Endothelial cell of umbilical vein (primary cell): ENCODE measurements around the gene STK39.

Source experiments
- EZH2 ChIP-seq: IDR thresholded peaks from 2 replicates; pipeline ENCODE4 v1.6.1; 2012; ENCODE audit warnings: borderline replicate concordance, low read depth, mild to moderate bottlenecking, moderate library complexity, low read length, inconsistent platforms; ENCODE audit not compliant: severe bottlenecking
- FOS ChIP-seq: IDR thresholded peaks from 2 replicates; pipeline ENCODE4 v1.6.1; 2011; ENCODE audit warnings: mild to moderate bottlenecking, low read length, moderate library complexity, borderline replicate concordance; ENCODE audit not compliant: insufficient read depth
- GATA2 ChIP-seq: IDR thresholded peaks from 2 replicates; pipeline ENCODE4 v1.7.0; 2011; ENCODE audit warnings: low read depth, mild to moderate bottlenecking, moderate library complexity, mixed read lengths, low read length; ENCODE audit not compliant: insufficient read length, insufficient read depth
- JUN ChIP-seq: IDR thresholded peaks from 2 replicates; pipeline ENCODE4 v1.6.1; 2011; ENCODE audit warnings: borderline replicate concordance, low read depth; ENCODE audit not compliant: insufficient read length, insufficient read depth
- MAX ChIP-seq: IDR thresholded peaks from 2 replicates; pipeline ENCODE4 v1.6.1; 2011; ENCODE audit not compliant: insufficient read depth, insufficient read length
- MYC ChIP-seq: IDR thresholded peaks from one replicate; pipeline ENCODE4 v1.6.1; 2011; ENCODE audit warnings: mild to moderate bottlenecking, low read depth, low read length
- POLR2A ChIP-seq: IDR thresholded peaks from 2 replicates; pipeline ENCODE4 v1.6.1; 2012; ENCODE audit warnings: low read depth, mild to moderate bottlenecking, control low read depth, low read length
- POLR2AphosphoS5 ChIP-seq: IDR thresholded peaks from 2 replicates; pipeline ENCODE4 v1.6.1; 2012; ENCODE audit warnings: low read depth, mild to moderate bottlenecking, control low read depth, low read length, moderate library complexity; ENCODE audit not compliant: insufficient read depth
- TF ChIP-seq, protein P1 (sequence below), 2 donors: IDR thresholded peaks; 1 replicate in 1 of 2; 2 replicates in 1 of 2; pipeline ENCODE4 v1.5.1; 2011; ENCODE audit warnings: low read length in 2 of 2, mild to moderate bottlenecking in 2 of 2, moderate library complexity in 2 of 2, control low read depth in 1 of 2, inconsistent platforms in 1 of 2, low read depth in 1 of 2; ENCODE audit not compliant: insufficient read depth in 1 of 2; ENCODE audit errors: extremely low read depth in 1 of 2

GRCh38 chr2:168166902-168167510, 80.4 kb downstream of the STK39 start:
- TF ChIP-seq, protein P1, sequence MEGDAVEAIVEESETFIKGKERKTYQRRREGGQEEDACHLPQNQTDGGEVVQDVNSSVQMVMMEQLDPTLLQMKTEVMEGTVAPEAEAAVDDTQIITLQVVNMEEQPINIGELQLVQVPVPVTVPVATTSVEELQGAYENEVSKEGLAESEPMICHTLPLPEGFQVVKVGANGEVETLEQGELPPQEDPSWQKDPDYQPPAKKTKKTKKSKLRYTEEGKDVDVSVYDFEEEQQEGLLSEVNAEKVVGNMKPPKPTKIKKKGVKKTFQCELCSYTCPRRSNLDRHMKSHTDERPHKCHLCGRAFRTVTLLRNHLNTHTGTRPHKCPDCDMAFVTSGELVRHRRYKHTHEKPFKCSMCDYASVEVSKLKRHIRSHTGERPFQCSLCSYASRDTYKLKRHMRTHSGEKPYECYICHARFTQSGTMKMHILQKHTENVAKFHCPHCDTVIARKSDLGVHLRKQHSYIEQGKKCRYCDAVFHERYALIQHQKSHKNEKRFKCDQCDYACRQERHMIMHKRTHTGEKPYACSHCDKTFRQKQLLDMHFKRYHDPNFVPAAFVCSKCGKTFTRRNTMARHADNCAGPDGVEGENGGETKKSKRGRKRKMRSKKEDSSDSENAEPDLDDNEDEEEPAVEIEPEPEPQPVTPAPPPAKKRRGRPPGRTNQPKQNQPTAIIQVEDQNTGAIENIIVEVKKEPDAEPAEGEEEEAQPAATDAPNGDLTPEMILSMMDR (IDR thresholded peaks at IDR 0.05; ENCODE audit: extremely low read depth in 1 of 2, insufficient read depth in 1 of 2, low read depth in 1 of 2, low read length in 2 of 2) = no peak
- TF ChIP-seq JUN (no peak), POLR2AphosphoS5 (no peak), POLR2A (no peak), EZH2 (no peak), MAX (no peak), GATA2 (no peak), FOS (peak; percentile 37), MYC (no peak)
